SK-N-SH treated with all-trans-retinoic acid at 6 μM for 48 hours (cell line): ENCODE measurements around the gene GALNT12.

Experiments
- ATAC-seq: fragments of 200-7000 bp; cut with Tn5 transposase; 3 replicates; pipeline ENCODE4 v1.9.1; 2020; ENCODE audit warnings: mild to moderate bottlenecking, moderate library complexity
- ARNTL ChIP-seq: fragments of 450-650 bp; formaldehyde crosslinking; IDR thresholded peaks from 2 replicates; pipeline ENCODE4 v1.5.0; 2020; ENCODE audit warnings: low read depth, mild to moderate bottlenecking, moderate library complexity, borderline replicate concordance
- CSDC2 ChIP-seq: fragments of 250-450 bp; sonication (Bioruptor Pico); IDR thresholded peaks from 2 replicates; pipeline ENCODE4 v1.5.0; 2020; ENCODE audit warnings: mild to moderate bottlenecking, moderate library complexity
- ESRRG ChIP-seq: fragments of 250-450 bp; sonication (Bioruptor Pico); IDR thresholded peaks from 2 replicates; pipeline ENCODE4 v1.6.1; 2021; ENCODE audit warnings: mild to moderate bottlenecking
- GLIS3 ChIP-seq: fragments of 250-450 bp; sonication (Bioruptor Pico); IDR thresholded peaks from 2 replicates; pipeline ENCODE4 v1.5.0; 2020; ENCODE audit warnings: mild to moderate bottlenecking, moderate library complexity
- ISL1 ChIP-seq: fragments of 250-450 bp; sonication (Bioruptor Pico); IDR thresholded peaks from 2 replicates; pipeline ENCODE4 v2.1.2; 2022; ENCODE audit warnings: mild to moderate bottlenecking, moderate library complexity
- PATZ1 ChIP-seq: fragments of 250-450 bp; sonication (Bioruptor Pico); IDR thresholded peaks from 2 replicates; pipeline ENCODE4 v1.8.0; 2020; ENCODE audit warnings: mild to moderate bottlenecking, moderate library complexity, borderline replicate concordance
- POU6F1 ChIP-seq: fragments of 250-450 bp; sonication (Bioruptor Pico); IDR thresholded peaks from 2 replicates; pipeline ENCODE4 v1.8.0; 2021; ENCODE audit warnings: low read depth, mild to moderate bottlenecking, moderate library complexity, borderline replicate concordance
- PPARA ChIP-seq: fragments of 250-450 bp; sonication (Bioruptor Pico); IDR thresholded peaks from 2 replicates; pipeline ENCODE4 v1.5.0; 2020; ENCODE audit warnings: mild to moderate bottlenecking, borderline replicate concordance
- RARB ChIP-seq: fragments of 250-450 bp; sonication (Bioruptor Pico); IDR thresholded peaks from 2 replicates; pipeline ENCODE4 v1.8.0; 2021; ENCODE audit warnings: mild to moderate bottlenecking, moderate library complexity
- SNAI2 ChIP-seq: fragments of 250-450 bp; sonication (Bioruptor Pico); IDR thresholded peaks from 2 replicates; pipeline ENCODE4 v1.5.0; 2020; ENCODE audit warnings: mild to moderate bottlenecking, moderate library complexity
- TCF4 ChIP-seq: fragments of 250-450 bp; sonication (Bioruptor Pico); IDR thresholded peaks from 2 replicates; pipeline ENCODE4 v1.8.0; 2021; ENCODE audit warnings: mild to moderate bottlenecking, moderate library complexity, borderline replicate concordance
- TOX ChIP-seq: fragments of 250-450 bp; sonication (Bioruptor Pico); IDR thresholded peaks from 2 replicates; pipeline ENCODE4 v1.8.0; 2021; ENCODE audit warnings: mild to moderate bottlenecking, moderate library complexity, borderline replicate concordance
- ZC3H10 ChIP-seq: fragments of 250-450 bp; sonication (Bioruptor Pico); IDR thresholded peaks from 2 replicates; pipeline ENCODE4 v1.5.1; 2021; ENCODE audit warnings: mild to moderate bottlenecking, moderate library complexity
- ZFP3 ChIP-seq: fragments of 250-450 bp; sonication (Bioruptor Pico); IDR thresholded peaks from 2 replicates; pipeline ENCODE4 v1.5.0; 2020; ENCODE audit warnings: mild to moderate bottlenecking, moderate library complexity
- ZFP30 ChIP-seq: fragments of 450-650 bp; formaldehyde crosslinking; IDR thresholded peaks from 2 replicates; pipeline ENCODE4 v1.5.0; 2022; ENCODE audit warnings: mild to moderate bottlenecking, moderate library complexity
- ZNF565 ChIP-seq: fragments of 450-650 bp; formaldehyde crosslinking; conservative IDR thresholded peaks from 2 replicates; pipeline ENCODE4 v1.5.0; 2020; ENCODE audit warnings: low read depth, mild to moderate bottlenecking, moderate library complexity
- ZNF70 ChIP-seq: fragments of 450-650 bp; formaldehyde crosslinking; IDR thresholded peaks from 2 replicates; pipeline ENCODE4 v1.5.0; 2020; ENCODE audit warnings: mild to moderate bottlenecking, moderate library complexity
- ZNF8 ChIP-seq: fragments of 450-650 bp; formaldehyde crosslinking; IDR thresholded peaks from 2 replicates; pipeline ENCODE4 v1.5.0; 2020; ENCODE audit warnings: mild to moderate bottlenecking, moderate library complexity
- TF ChIP-seq, protein P1 (sequence below): fragments of 250-450 bp; sonication (Bioruptor Pico); IDR thresholded peaks from 2 replicates; pipeline ENCODE4 v1.5.0; 2020; ENCODE audit warnings: mild to moderate bottlenecking, moderate library complexity

Gene GALNT12

GRCh38 chr9:98807814-98808195, 335 bp downstream of the GALNT12 start:
- TF ChIP-seq RARB (CRISPR knock-in tag) (no peak), ZC3H10 (CRISPR knock-in tag) (no peak), CSDC2 (CRISPR knock-in tag) (no peak)
- TF ChIP-seq, protein P1, sequence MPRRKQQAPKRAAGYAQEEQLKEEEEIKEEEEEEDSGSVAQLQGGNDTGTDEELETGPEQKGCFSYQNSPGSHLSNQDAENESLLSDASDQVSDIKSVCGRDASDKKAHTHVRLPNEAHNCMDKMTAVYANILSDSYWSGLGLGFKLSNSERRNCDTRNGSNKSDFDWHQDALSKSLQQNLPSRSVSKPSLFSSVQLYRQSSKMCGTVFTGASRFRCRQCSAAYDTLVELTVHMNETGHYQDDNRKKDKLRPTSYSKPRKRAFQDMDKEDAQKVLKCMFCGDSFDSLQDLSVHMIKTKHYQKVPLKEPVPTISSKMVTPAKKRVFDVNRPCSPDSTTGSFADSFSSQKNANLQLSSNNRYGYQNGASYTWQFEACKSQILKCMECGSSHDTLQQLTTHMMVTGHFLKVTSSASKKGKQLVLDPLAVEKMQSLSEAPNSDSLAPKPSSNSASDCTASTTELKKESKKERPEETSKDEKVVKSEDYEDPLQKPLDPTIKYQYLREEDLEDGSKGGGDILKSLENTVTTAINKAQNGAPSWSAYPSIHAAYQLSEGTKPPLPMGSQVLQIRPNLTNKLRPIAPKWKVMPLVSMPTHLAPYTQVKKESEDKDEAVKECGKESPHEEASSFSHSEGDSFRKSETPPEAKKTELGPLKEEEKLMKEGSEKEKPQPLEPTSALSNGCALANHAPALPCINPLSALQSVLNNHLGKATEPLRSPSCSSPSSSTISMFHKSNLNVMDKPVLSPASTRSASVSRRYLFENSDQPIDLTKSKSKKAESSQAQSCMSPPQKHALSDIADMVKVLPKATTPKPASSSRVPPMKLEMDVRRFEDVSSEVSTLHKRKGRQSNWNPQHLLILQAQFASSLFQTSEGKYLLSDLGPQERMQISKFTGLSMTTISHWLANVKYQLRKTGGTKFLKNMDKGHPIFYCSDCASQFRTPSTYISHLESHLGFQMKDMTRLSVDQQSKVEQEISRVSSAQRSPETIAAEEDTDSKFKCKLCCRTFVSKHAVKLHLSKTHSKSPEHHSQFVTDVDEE (CRISPR knock-in tag) = no peak
- ATAC-seq = peak; percentile 53

- no peak for ATAC-seq
- no peak for TF ChIP-seq ARNTL (CRISPR knock-in tag)
- no peak for TF ChIP-seq CSDC2 (CRISPR knock-in tag)
- no peak for TF ChIP-seq GLIS3 (CRISPR knock-in tag)
- TF ChIP-seq ZNF565 (CRISPR knock-in tag) = no peak
- no peak for TF ChIP-seq SNAI2 (CRISPR knock-in tag)
- TF ChIP-seq ZNF70 (CRISPR knock-in tag) = no peak
- TF ChIP-seq TOX (CRISPR knock-in tag) = no peak
- no peak for TF ChIP-seq ISL1 (CRISPR knock-in tag)
- no peak for TF ChIP-seq POU6F1 (CRISPR knock-in tag)
- TF ChIP-seq RARB (CRISPR knock-in tag) = no peak
- no peak for TF ChIP-seq ZFP30 (CRISPR knock-in tag)
- no peak for TF ChIP-seq ESRRG (CRISPR knock-in tag)
- TF ChIP-seq ZNF8 (CRISPR knock-in tag) = no peak
- TF ChIP-seq, protein P1 (CRISPR knock-in tag) = no peak
- TF ChIP-seq PPARA (CRISPR knock-in tag) = no peak
- no peak for TF ChIP-seq ZC3H10 (CRISPR knock-in tag)
Observed at GRCh38 chr9:98808411-98808815, 943 bp downstream of the GALNT12 start.

- ATAC-seq = no peak
Observed at GRCh38 chr9:98808875-98809274, 1.4 kb downstream of the GALNT12 start.

DNA sequence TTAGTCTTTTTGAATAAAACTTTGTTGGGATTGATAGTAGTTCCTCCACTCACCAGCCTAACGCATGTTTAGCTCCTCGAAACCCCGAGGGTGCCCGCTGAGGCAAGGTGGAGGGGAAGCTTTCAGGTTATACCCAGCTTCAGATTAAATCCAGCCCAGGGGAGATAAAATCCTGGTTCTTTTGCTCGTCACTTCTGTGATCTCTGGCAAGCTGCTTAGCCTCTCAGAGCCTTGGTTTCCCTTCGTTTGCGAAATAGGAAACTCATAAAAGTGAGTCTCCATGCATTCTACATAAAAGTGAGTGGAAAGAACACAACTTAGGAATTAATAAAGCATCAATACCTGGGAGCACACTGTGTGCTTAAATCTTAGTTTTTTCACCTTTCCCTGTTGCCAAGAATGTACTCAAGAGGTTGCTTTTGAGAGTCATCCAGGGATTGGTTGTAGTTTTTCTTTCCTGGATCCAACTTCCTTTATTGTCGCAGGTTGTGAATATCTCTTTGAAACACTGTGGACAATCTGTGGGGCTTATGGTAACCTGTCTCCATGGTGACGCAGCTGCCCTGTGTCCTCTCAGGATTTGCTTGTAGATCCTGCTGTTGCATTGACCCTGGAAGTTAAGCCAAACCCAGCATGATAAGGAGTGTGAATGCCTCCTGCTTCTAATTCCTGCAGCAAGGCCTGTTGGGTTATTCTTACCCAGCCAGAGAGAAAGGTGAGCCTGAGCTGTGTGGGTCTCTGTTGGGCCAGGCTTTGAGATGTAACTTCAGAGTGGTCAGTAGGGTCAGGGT, 2.0 kb downstream of the GALNT12 start:
- TF ChIP-seq ARNTL (CRISPR knock-in tag) (no peak), ZNF8 (CRISPR knock-in tag) (no peak), POU6F1 (CRISPR knock-in tag) (no peak), TOX (CRISPR knock-in tag) (no peak), ISL1 (CRISPR knock-in tag) (no peak), ESRRG (CRISPR knock-in tag) (no peak), ZFP3 (CRISPR knock-in tag) (no peak), PPARA (CRISPR knock-in tag) (no peak), ZC3H10 (CRISPR knock-in tag) (no peak), TCF4 (CRISPR knock-in tag) (no peak), PATZ1 (CRISPR knock-in tag) (no peak), RARB (CRISPR knock-in tag) (no peak)
- TF ChIP-seq, protein P1 (CRISPR knock-in tag) = no peak
- TF ChIP-seq, all 23 proteins: peak for 0

More at GRCh38 chr9:98808875-98809274, 1.4 kb downstream of the GALNT12 start:
- no peak for TF ChIP-seq ZFP3 (CRISPR knock-in tag)

More for the DNA sequence above, 2.0 kb downstream of the GALNT12 start:
- no peak for ATAC-seq
